CD4-positive, alpha-beta T cell treated with Interleukin-17A for 1 hour (primary cell): ENCODE measurements around the gene NPTX1.

Experiments
- DNase-seq: peaks from one replicate; pipeline ENCODE4 v3.0.0-alpha.2; 2020

NPTX1 gene

GRCh38 chr17:80477647-80478478, 1.5 kb upstream of the NPTX1 start:
- peak; percentile 11 for DNase-seq

GRCh38 chr17:80476877-80477646, 655 bp upstream of the NPTX1 start:
- peak; percentile 12 for DNase-seq

DNA sequence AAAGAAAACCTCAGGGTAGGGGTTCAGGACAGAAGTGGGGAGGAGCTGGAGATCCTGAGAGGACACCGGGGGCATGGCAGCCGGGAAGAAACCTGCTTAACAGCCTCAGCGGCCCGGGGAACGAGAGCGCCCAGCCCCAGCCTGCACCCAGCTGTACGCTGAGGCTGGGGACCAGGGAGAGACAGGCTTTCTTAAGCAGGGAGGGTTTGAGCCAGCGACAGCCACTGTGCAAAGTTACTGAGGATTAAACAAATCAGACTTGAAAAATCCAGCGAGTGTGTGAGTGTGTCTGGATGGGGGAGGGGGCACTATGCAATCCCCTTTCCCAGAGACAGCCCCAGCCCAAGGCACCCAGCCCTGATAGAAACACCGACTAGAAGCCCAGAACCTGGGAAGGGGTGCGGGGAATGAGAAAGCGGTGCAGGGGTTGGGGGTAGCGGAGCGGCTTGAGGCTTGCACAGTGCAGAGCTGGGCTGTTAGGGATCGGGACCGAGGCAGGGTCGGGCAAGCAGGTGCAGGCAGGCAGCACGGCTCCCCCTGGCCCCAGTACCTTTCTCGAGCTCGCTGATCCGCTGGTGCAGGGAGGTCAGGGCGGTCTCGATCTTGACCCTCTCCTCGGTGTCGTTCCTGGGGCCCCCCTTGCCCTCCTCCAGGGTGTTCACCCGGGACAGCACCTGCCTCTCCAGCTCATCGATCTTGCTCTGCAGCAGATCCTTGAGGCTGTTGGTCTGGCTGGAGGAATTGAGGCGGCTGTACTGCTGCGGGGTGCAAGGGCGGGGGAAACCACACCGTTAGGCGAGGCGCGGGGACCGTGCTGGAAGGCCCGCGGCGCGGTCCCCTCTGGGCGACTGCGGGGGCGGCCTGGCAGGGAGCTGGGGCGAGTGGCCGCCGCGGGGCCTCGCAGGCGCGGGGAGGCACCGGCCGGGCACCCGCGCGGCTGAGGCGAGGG, 1.2 kb downstream of the NPTX1 start:
- DNase-seq: no peak

GRCh38 chr17:80474231-80474960, 2.0 kb downstream of the NPTX1 start:
- DNase-seq: peak; percentile 38

DNA sequence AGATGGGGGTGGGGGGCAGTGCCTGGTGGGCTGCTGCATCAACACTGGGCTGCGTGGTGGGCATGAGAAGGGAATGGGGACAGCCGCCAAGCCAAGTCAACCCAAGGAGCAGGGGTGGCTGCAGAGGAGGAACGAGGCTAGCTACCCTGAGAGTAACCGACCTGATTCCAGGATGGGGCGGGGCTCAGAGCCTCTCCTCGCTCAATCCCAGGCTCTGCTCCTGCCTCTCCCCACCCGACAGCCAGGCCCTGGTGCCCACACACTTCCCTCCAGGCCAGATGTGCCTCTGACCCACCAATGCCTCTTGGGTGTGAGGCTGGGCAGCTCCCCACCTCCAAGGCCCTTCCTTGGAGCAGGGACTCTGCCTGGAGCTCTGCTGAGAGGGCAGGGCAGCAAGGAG, 2.7 kb downstream of the NPTX1 start:
- no peak for DNase-seq

GRCh38 chr17:80472996-80473395, 3.4 kb downstream of the NPTX1 start:
- DNase-seq: no peak

DNA sequence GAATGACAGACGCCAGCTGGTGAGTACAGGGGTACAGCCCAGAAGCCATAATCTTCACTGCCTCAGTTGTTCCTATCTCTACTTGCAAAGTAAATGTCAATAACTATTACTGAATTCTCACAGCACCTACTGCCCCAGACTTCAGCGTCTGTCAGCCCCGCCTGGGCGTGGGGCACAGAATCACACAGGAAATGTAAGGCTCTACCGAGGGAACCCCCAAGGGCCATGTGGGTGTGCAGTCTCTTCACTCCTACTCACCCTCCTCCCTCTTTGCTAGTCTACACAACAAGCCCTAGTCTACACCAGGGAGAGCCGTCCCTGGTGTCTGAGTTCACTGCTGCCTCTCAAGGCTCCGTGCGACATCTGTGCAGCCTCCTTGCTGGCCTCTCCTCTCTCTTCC, 4.5 kb downstream of the NPTX1 start:
- peak; percentile 57 for DNase-seq

- DNase-seq: no peak
Observed at GRCh38 chr17:80470603-80471002, 5.8 kb downstream of the NPTX1 start.

DNA sequence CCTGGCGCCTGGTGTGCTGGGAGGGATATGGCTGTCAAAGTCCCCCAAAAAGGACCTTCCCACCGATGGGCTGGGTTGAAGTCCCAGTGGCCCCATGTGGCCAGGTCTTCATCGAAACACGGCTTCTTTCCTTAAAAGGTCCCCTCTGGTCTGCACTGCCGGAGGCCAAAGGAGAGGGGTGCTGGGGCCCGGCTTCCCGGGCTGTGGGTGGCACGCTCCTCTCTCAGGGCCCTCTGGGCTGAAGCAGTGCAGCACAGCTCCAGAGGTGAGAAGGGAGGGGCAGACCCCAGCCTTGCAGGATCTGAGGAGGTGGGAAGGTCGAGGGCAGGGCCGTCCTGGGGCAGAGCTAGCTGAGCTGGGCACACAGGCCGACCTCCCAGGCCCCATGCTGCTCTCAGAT, 6.7 kb downstream of the NPTX1 start:
- no peak for DNase-seq

DNA sequence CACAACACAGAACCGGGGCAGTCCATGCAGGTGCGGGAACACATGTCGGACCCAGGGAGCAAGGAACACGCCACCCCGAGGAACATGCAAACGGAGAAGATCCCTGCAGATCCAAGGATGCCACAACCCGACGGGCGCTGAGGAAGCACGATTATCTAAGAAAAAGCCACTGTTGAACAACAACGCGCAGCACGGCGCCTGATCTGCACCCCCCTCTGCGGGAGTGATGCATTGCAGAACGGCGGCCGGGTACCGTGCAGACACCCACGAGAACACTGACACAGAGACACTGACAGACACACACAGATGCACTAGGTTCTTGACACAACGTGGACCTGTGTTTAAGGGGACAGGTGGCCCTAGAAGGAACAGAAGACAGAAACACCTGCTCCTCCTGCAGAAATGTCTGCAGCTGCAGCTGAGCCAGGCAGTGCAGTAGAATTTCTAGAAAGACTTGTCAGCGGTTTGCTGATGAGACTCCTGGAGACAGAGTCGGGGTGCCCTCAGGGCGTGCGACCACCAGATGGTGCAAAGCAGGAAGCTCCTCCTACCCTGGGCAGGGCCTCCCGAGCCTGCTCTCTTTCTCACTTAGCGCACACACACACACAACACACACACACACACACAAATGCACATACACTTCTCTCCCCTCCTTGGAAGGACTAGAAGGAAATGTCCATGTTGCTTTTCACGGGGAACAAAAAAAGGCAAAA, 7.5 kb downstream of the NPTX1 start:
- no peak for DNase-seq

- DNase-seq: no peak
Observed at GRCh38 chr17:80468242-80468641, 8.2 kb downstream of the NPTX1 start.

GRCh38 chr17:80466188-80466705, 10.2 kb downstream of the NPTX1 start:
- no peak for DNase-seq

- DNase-seq: no peak
Observed at GRCh38 chr17:80465327-80465974, 11.0 kb downstream of the NPTX1 start.

GRCh38 chr17:80464486-80464885, 11.9 kb downstream of the NPTX1 start:
- DNase-seq: no peak

DNA sequence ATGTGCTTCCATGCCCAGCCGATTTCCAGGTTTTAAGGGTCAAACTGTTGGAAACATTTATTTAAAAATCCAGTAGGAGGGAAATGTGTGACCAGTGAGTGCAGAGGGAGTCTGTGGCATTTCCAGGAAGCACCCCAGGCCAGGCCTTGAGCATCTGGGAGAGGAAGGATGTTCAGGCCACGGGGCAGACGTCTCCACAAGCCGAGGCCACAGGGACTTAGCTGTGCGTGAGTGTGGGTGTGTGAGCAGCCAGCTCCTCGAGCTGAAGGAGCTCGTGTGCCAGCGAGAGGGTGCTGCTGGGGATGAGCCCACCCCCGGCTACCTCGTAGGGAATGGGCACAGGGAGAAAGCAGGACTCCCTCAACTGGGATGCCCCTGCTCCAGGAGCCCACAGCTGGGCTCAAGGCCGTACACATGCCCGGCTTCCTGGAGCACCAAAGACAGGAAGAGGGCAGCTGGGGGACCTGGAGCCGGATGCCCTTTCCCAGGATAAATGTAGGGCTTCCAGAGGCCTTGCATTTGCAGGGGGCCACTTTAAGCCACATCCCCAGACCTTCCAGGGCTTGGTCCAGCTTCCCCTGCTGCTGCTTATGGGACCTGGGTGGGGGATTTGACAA, 12.5 kb downstream of the NPTX1 start:
- no peak for DNase-seq

GRCh38 chr17:80461528-80462160, 14.8 kb downstream of the NPTX1 start:
- DNase-seq: no peak

- no peak for DNase-seq
Observed at GRCh38 chr17:80460429-80460834, 16.0 kb downstream of the NPTX1 start.

- no peak for DNase-seq
Observed at GRCh38 chr17:80459234-80459633, 17.2 kb downstream of the NPTX1 start.

- no peak for DNase-seq
Observed at GRCh38 chr17:80458016-80458415, 18.4 kb downstream of the NPTX1 start.
